Measurements from ENCODE around the gene FAM131A.

Gene FAM131A

DNA sequence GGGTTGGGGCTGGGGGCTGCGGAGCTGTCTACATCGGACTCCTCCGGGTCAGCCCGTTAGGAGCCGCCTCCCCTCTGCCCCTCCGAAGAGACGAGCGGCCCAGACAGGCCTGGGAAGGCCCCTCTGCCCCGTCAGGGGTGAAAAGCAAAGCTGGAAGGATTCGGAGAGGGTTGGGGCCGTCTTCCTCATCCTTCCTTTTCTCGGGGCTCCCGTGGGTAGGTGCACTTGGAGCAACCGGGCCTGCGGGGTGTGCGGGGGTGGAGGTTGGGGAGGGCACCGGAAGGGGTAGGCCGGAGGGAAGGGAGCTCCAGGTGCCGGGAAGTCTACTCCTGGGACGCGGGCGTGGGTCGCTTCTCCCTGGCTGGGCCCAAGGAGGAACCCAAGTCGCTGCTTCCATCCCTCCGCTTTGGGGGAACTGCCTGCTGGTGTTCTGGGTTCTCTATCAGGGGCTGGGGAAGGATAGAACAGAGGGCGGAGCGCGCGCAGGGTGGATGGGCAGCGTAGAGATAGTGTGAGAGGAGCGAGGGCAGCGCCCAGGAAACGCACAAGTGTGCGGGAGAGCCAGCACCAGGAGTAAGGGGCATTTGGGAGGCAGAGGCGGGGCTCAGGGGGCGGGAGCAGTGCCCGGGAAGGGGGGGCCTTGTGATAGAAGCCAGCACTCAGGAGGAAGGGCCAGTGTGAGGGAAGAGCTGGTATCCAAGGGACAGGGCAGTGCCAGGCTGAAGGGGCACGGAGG, 24.7 kb downstream of the FAM131A start:
- TF ChIP-seq GATA3 (IDR thresholded peaks at IDR 0.05; ENCODE audit: low read depth, low read length) (no peak), GATA2 (IDR thresholded peaks at IDR 0.05; ENCODE audit: low read depth, low read length) (no peak)

DNA sequence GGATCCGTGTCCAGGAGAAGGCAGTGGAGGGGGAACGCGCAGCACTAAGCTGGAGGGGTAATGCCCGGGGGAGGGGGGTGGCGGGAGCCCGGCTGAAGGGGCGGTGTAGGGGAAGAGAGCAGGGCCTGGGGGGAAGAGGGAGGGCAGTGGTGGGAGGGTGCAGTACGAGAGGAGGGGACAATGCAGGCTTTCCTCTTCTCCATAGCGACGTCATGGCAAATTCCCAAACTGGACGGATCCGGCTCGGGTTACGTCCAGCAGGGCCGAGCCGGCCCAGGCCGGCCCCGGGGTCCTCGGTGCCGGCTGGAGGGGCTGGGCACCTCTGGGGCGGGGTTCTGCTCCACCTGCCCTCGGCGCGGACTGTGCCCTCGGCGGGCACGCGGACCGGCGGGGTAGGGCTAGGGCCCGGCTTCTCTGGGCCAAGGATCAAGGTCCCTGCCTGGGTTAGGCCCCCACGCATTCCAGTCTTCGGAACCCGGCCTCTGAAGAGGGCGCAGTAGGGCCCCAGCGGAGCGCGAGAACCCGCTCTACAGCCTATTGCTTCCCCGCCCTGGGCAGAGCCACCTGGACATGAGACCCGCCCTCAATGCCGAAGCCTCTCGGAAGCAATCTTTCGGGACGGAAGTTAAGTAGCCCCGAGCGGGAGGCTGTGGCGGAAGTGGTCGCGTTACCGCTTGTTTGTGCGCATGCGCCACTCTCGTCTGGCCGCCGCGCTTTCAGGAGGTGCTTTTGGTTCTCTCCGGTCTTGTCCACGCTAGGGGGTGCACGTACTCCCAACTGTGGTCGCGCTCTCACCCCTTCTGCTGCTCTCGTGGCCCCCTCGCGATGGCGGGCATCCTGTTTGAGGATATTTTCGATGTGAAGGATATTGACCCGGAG, 25.5 kb downstream of the FAM131A start:
- TF ChIP-seq GATA2 (IDR thresholded peaks at IDR 0.05; ENCODE audit: low read depth, low read length), result no peak
- TF ChIP-seq GATA3 (IDR thresholded peaks at IDR 0.05; ENCODE audit: low read depth, low read length), result no peak

DNA sequence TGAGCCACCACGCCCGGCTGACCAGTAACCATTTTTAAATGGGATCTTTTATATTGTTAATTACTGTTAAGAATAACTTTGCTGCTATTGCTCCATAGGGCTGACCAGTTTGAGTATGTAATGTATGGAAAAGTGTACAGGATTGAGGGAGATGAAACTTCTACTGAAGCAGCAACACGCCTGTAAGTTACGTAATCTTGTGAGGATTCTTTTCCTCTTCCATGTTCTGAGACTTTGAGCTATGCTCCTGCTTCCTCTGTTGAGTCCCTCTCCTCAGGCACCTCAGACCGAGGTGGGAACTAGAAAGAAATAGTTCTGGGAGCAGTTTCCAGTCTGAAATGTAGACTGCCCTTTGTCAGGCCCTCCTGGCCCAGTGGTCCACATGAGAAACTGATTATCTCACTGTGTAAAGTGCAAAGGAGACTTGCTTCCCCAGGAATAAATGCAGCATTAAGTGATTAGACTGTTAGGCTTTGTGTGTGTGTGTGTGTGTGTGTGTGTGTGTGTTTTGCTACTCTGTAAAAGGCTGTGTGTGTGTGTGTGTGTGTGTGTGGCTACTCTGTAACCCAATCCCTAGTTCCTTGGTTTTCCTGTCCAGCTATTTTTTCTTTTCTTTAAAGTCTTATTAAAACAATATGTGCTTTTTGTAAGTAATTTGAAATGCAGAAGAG, 29.4 kb downstream of the FAM131A start:
- no peak for TF ChIP-seq GATA3 (IDR thresholded peaks at IDR 0.05; ENCODE audit: low read depth, low read length)
- no peak for TF ChIP-seq GATA2 (IDR thresholded peaks at IDR 0.05; ENCODE audit: low read depth, low read length)

DNA sequence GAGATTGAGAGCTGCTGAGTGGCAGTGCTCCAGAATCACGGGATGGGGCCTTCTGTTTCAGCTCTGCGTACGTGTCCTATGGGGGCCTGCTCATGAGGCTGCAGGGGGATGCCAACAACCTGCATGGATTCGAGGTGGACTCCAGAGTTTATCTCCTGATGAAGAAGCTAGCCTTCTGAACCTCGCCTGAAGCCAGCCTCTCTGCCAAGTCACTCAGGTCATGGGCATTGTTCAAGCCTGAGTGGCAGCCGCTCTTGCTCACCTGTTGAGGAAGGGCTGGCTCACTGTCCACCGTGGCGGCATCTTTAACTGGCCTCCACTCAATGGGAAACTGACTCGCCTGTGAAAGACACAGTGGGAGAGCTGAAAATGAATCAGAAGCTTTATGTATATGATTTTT, 30.7 kb downstream of the FAM131A start:
- no peak for TF ChIP-seq GATA2 (IDR thresholded peaks at IDR 0.05; ENCODE audit: low read depth, low read length)
- TF ChIP-seq GATA3 (IDR thresholded peaks at IDR 0.05; ENCODE audit: low read depth, low read length), result no peak

DNA sequence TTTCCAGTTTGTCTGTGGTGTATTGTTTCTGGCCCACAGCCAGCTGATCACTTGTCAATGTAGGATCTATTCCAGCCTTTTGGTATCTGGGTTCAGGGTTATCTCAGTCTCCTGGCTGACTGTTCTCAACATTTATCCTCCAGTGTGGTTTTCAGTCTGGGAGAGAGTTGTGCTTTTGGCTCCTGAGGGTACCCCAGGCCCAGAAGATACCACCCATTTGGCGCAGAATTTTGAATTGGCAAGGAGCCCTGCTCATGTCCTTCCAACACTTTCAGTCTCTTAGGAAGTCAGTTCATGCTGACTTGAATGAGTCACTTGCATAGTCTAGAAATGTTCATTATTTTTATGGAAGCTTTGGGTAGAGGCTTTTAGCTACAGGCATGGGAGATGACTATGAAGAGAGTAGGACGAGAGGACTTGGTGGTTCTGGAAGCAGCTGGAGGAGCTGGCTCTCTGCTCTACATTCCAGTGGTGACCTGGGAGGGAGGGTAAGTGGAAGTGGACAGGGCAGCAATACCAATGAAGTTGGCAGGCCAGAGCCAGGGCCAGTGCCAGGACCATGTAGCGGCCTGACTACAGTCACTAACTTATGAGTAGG, 31.3 kb downstream of the FAM131A start:
- TF ChIP-seq GATA3 (IDR thresholded peaks at IDR 0.05; ENCODE audit: low read depth, low read length), result no peak
- no peak for TF ChIP-seq GATA2 (IDR thresholded peaks at IDR 0.05; ENCODE audit: low read depth, low read length)

DNA sequence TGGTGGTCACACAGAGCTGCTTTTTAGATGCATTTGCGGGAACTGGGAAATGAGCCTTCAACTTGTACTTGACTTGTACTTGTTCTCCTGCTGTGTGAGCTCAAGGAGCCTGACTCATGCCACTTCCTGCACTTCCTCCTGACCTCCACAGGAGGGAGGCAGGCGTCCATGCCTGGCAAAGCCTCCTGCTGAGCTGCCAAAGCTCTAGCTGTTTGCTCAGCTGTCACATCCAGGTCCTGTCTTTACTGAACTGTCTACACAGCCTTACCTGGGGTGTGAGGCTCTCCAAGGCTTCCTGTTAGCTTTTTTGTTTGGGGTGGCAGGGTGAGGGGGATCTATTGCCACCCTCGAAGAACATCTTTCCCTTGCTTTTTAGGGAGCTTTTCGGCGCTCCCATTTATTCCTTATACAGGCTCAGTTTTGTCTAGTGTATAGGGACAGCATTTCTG, 34.2 kb downstream of the FAM131A start:
- TF ChIP-seq GATA3 (IDR thresholded peaks at IDR 0.05; ENCODE audit: low read depth, low read length) (no peak), GATA2 (IDR thresholded peaks at IDR 0.05; ENCODE audit: low read depth, low read length) (no peak)

DNA sequence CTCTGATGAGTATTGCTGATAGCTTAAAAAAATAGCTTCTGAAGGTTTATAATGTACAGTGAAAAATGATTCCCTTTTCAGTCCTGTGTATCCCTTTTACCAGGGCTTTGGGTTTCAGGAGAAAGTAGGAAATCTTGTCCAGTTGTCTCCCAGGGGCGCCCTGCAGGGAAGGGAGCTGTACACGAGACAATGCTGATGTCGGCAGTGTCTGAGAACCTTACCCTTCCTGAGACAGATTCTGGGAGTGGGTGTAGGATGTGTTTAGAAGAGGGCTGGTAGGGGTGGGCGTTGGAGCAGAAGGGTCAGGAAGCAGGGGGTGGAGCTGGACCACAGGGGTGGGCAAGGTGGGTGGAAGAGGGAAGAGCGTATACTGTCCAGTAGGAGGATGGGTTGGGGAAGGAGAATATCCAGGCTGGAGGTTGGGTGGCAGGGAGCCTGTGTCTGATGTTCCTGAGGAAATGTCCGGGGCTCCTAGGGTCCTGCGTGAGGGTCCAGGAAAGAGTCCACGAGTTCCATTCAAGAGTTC, 35.0 kb downstream of the FAM131A start:
- no peak for TF ChIP-seq GATA2 (IDR thresholded peaks at IDR 0.05; ENCODE audit: low read depth, low read length)
- no peak for TF ChIP-seq GATA3 (IDR thresholded peaks at IDR 0.05; ENCODE audit: low read depth, low read length)

DNA sequence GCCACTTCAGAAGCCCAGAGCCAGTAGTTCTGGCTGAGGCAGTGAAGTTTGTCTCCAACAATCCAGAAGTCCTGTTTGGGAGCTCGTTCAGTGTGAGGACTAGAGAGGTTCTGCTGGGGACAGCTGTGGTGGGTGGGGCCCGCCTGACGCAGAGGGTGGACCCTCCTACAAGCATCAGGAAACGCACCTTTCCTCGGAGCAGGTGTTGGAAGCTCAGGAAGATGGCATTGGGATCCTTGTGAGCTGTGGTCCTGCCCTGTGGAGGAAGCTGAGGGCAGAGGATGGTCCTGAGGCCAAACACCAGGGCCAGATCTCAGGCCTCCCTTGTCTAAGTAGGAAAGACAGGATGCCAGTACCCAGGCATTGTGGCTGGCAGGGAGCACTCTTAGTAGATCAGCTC, 35.5 kb downstream of the FAM131A start:
- TF ChIP-seq GATA3 (IDR thresholded peaks at IDR 0.05; ENCODE audit: low read depth, low read length) (no peak), GATA2 (IDR thresholded peaks at IDR 0.05; ENCODE audit: low read depth, low read length) (no peak)

DNA sequence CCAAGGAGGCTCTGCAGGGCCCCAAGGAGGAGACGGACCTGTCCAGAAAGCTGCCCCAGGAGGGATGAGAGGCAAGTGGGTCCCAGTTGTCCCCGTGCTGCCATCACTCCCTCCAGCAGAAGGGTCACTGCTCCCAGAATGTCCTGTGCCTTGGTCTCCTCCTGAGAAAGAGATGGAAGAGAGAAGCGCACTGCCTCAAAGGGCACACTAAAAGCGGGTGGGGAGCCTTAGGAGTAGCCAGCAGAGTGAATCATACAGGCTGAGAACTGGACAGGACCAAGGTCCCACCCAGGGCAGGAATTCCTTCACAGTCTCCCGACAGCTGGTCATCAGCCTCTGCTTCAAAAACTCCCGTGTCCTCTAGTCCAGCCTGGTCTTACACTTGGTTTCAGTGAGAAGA, 36.0 kb downstream of the FAM131A start:
- no peak for TF ChIP-seq GATA3 (IDR thresholded peaks at IDR 0.05; ENCODE audit: low read depth, low read length)
- TF ChIP-seq GATA2 (IDR thresholded peaks at IDR 0.05; ENCODE audit: low read depth, low read length), result no peak

DNA sequence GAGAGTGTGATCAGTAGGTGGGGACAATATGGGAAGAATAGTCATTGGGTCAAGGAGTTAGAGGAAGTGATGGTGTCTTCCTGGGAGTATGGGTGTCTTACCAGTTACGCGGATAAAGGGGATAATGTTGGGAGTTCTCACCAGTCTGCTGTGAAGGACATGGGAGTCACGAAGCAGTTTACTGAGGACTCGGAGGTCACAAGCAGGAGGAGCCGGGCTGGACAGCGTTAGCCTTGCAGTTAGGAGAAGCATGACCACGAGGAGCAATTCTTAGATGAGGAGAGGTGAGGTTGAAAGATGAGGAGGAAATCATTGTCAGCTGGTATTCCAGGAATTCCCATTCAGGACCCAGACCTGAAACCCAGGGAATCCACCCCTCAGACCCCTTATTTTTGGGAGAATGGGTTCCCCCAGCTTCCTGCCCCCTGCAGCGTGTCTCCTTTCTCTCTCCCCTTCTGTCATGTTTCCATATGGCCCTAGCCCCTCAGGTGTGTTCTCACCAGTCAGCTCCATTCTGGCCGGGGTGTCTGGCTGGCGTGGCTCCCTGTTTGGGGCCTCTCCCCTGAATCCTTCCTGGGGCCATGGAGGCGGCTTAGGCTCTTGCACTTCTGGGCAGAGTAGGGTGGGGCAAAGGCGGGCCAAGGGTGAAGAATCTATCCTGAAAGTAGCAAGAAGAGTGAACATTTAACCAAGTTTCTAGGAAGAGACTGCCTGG, 38.5 kb downstream of the FAM131A start:
- no peak for TF ChIP-seq GATA2 (IDR thresholded peaks at IDR 0.05; ENCODE audit: low read depth, low read length)
- no peak for TF ChIP-seq GATA3 (IDR thresholded peaks at IDR 0.05; ENCODE audit: low read depth, low read length)

DNA sequence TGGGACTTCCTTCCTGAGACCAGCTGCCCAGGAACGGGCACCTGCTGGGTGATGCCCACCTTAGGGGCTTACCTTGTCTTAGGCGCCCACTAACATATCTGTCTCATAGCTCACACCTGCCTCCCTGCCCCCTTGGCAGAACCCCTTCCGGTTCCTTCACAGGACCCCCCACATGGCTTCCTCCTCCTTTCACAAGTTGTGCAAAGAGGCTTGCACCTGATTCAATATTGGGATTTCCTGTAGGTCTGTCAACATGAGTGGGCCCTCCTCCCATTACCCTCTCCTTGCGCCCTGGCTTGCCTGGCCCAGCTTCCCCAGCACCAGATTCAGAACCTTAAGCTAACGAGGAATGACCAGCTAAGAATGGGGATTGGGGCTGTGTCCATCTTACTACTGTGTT, 40.0 kb downstream of the FAM131A start:
- TF ChIP-seq GATA3 (IDR thresholded peaks at IDR 0.05; ENCODE audit: low read depth, low read length) (no peak), GATA2 (IDR thresholded peaks at IDR 0.05; ENCODE audit: low read depth, low read length) (no peak)

DNA sequence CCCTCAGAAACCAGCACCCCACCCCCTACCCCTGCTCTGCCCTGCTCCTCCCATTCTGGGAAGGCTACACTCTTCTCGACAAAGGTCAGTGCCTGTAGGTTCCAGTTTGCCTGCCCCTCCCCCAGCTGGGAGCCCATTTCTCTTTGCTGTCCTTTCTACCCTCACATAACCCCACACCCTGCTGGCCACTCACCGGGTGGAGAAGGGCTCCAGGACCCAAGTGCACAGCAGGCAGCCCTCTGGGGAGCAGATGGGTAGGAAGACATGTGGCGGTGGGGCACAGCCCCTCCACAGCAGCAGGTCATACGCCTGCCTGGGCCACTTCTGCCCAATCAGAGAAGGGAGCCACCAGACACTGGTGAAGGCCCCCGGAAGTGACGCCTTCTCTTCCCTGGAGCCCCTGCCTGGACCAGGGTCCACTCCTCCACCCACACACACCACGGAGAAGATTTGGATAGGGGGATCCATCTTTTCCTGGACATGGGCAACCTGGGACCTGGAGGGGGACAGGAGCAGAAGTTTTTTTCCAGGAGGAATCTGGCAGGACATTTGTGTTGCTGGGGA, 40.6 kb downstream of the FAM131A start, which contains the start of gene THPO:
THPO (minus strand) TSS at position 326 of the 564 bp plus-strand sequence. CDS start 1,948 bp downstream, outside the sequence.
- TF ChIP-seq GATA2 (IDR thresholded peaks at IDR 0.05; ENCODE audit: low read depth, low read length) (no peak), GATA3 (IDR thresholded peaks at IDR 0.05; ENCODE audit: low read depth, low read length) (no peak)
